K562 (cell line): ENCODE data around the gene ASB2. TPM values are rescaled to one million over a fixed set of nuclear protein-coding genes. Genes with fewer than 3 reads are reported as not detected.

Experiments
- ARID1B ChIP-seq: fragments of 450-650 bp; IDR thresholded peaks from 2 replicates; pipeline ENCODE4 v1.6.1; 2016; ENCODE audit warnings: antibody characterized with exemption, mild to moderate bottlenecking, inconsistent platforms
- THAP7 ChIP-seq: fragments of 250-450 bp; sonication (Bioruptor Pico); IDR thresholded peaks from 2 replicates; pipeline ENCODE4 v1.5.0; 2021
- ZSCAN29 ChIP-seq: fragments of 450-650 bp; IDR thresholded peaks from 2 replicates; pipeline ENCODE4 v1.6.1; 2017
- polyA plus RNA-seq, 8 experiments: library from polyadenylated mRNA; depleted of rRNA in 4 of 8; stranded (reverse) in 5 of 8; unstranded in 3 of 8; fragments of >200 nt; fragmentation: Nextera tagmentation in 2 of 8; fragmentation: Illumina TruSeq in 1 of 8; extraction: Ambion mirVana in 2 of 8; extraction: Trizol in 1 of 8; gene quantifications; 2 replicates each; pipeline versions ENCODE4 v1.2.1 to v1.2.3, GENCODE V29; 2011 to 2014; ENCODE audit warnings: inconsistent platforms in 1 of 8, missing spikeins in 1 of 8
- total RNA-seq, 7 experiments: library from RNA; depleted of rRNA in 6 of 7; stranded (reverse); fragments of >200 nt in 6 of 7; fragmentation: Illumina TruSeq in 2 of 7; extraction: Trizol in 2 of 7; gene quantifications; 2 replicates each; pipeline versions ENCODE4 v1.2.1 to v1.2.3, GENCODE V29; 2011 to 2021; ENCODE audit warnings: low replicate concordance in 1 of 7
- TF ChIP-seq, protein P1 (sequence below), 2 experiments: fragments of 450-650 bp; formaldehyde crosslinking in 1 of 2; IDR thresholded peaks; 2 replicates each; pipeline versions ENCODE4 v1.4.0 to v1.6.1; 2014 to 2020; ENCODE audit warnings: mild to moderate bottlenecking in 2 of 2, borderline replicate concordance in 1 of 2, low read depth in 1 of 2
- TF ChIP-seq, protein P2 (sequence below): fragments of 200-600 bp; sonication (generic); IDR thresholded peaks from one replicate; pipeline ENCODE4 v1.6.1; 2012; ENCODE audit warnings: mild to moderate bottlenecking, low read depth, low read length, inconsistent platforms

The ASB2 gene
- total and polyA plus RNA-seq, 9 of the 15 experiments (the other 6 are each of a cell fraction or from before 2014, with no cell fraction given): not detected

DNA sequence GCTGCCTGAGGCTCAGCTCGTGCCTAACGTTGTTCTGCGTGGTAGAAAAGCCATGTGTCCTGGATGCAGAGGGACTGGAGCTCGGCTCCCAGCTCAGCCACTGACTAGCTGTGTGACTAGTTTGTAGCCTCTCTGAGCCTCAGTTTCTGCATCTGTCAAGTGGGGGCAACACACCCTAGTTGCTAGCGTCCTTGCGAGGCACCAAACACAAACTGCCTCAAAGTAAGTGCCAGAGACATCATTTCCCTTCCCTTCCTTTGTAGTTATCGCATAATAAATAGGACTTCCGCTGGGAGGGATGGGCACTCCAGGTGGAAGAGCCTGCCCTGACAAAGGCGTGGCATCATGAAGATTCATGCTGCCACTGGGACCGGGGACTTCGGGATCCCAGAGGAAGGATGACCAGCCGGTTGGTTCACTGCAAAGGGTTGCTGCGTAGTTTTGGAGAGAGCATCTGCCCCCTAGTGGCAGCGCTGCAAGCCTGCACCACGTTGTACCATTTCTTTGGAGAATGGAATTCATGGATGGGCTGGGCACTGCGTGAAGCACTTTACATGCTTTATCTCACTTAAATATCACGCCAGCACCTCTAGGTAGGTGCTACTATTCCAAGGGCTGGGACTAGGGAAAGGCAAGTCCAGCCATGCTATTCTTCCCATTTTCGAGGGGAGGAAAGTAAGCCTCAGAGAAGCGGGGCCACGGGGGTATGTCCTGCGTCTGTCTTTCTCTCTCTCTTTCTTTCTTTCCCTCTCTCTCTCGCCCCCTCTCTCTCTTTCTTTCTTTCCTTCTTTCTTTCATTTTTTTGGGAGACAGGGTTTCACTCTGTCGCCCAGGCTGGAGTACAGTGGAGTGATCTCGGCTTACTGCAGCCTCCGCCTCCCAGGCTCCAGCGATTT, 25.4 kb upstream of the ASB2 start (continued):
- TF ChIP-seq, protein P1, sequence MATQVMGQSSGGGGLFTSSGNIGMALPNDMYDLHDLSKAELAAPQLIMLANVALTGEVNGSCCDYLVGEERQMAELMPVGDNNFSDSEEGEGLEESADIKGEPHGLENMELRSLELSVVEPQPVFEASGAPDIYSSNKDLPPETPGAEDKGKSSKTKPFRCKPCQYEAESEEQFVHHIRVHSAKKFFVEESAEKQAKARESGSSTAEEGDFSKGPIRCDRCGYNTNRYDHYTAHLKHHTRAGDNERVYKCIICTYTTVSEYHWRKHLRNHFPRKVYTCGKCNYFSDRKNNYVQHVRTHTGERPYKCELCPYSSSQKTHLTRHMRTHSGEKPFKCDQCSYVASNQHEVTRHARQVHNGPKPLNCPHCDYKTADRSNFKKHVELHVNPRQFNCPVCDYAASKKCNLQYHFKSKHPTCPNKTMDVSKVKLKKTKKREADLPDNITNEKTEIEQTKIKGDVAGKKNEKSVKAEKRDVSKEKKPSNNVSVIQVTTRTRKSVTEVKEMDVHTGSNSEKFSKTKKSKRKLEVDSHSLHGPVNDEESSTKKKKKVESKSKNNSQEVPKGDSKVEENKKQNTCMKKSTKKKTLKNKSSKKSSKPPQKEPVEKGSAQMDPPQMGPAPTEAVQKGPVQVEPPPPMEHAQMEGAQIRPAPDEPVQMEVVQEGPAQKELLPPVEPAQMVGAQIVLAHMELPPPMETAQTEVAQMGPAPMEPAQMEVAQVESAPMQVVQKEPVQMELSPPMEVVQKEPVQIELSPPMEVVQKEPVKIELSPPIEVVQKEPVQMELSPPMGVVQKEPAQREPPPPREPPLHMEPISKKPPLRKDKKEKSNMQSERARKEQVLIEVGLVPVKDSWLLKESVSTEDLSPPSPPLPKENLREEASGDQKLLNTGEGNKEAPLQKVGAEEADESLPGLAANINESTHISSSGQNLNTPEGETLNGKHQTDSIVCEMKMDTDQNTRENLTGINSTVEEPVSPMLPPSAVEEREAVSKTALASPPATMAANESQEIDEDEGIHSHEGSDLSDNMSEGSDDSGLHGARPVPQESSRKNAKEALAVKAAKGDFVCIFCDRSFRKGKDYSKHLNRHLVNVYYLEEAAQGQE (IDR thresholded peaks at IDR 0.05; ENCODE audit: borderline replicate concordance): peak; percentile 40; the same call in 1 of the 2 replicates
- TF ChIP-seq, protein P1 (CRISPR knock-in tag; IDR thresholded peaks at IDR 0.05; ENCODE audit: low read depth): no peak
- TF ChIP-seq THAP7 (CRISPR knock-in tag) (no peak), ZSCAN29 (no peak), ARID1B (no peak)
- TF ChIP-seq, protein P2, sequence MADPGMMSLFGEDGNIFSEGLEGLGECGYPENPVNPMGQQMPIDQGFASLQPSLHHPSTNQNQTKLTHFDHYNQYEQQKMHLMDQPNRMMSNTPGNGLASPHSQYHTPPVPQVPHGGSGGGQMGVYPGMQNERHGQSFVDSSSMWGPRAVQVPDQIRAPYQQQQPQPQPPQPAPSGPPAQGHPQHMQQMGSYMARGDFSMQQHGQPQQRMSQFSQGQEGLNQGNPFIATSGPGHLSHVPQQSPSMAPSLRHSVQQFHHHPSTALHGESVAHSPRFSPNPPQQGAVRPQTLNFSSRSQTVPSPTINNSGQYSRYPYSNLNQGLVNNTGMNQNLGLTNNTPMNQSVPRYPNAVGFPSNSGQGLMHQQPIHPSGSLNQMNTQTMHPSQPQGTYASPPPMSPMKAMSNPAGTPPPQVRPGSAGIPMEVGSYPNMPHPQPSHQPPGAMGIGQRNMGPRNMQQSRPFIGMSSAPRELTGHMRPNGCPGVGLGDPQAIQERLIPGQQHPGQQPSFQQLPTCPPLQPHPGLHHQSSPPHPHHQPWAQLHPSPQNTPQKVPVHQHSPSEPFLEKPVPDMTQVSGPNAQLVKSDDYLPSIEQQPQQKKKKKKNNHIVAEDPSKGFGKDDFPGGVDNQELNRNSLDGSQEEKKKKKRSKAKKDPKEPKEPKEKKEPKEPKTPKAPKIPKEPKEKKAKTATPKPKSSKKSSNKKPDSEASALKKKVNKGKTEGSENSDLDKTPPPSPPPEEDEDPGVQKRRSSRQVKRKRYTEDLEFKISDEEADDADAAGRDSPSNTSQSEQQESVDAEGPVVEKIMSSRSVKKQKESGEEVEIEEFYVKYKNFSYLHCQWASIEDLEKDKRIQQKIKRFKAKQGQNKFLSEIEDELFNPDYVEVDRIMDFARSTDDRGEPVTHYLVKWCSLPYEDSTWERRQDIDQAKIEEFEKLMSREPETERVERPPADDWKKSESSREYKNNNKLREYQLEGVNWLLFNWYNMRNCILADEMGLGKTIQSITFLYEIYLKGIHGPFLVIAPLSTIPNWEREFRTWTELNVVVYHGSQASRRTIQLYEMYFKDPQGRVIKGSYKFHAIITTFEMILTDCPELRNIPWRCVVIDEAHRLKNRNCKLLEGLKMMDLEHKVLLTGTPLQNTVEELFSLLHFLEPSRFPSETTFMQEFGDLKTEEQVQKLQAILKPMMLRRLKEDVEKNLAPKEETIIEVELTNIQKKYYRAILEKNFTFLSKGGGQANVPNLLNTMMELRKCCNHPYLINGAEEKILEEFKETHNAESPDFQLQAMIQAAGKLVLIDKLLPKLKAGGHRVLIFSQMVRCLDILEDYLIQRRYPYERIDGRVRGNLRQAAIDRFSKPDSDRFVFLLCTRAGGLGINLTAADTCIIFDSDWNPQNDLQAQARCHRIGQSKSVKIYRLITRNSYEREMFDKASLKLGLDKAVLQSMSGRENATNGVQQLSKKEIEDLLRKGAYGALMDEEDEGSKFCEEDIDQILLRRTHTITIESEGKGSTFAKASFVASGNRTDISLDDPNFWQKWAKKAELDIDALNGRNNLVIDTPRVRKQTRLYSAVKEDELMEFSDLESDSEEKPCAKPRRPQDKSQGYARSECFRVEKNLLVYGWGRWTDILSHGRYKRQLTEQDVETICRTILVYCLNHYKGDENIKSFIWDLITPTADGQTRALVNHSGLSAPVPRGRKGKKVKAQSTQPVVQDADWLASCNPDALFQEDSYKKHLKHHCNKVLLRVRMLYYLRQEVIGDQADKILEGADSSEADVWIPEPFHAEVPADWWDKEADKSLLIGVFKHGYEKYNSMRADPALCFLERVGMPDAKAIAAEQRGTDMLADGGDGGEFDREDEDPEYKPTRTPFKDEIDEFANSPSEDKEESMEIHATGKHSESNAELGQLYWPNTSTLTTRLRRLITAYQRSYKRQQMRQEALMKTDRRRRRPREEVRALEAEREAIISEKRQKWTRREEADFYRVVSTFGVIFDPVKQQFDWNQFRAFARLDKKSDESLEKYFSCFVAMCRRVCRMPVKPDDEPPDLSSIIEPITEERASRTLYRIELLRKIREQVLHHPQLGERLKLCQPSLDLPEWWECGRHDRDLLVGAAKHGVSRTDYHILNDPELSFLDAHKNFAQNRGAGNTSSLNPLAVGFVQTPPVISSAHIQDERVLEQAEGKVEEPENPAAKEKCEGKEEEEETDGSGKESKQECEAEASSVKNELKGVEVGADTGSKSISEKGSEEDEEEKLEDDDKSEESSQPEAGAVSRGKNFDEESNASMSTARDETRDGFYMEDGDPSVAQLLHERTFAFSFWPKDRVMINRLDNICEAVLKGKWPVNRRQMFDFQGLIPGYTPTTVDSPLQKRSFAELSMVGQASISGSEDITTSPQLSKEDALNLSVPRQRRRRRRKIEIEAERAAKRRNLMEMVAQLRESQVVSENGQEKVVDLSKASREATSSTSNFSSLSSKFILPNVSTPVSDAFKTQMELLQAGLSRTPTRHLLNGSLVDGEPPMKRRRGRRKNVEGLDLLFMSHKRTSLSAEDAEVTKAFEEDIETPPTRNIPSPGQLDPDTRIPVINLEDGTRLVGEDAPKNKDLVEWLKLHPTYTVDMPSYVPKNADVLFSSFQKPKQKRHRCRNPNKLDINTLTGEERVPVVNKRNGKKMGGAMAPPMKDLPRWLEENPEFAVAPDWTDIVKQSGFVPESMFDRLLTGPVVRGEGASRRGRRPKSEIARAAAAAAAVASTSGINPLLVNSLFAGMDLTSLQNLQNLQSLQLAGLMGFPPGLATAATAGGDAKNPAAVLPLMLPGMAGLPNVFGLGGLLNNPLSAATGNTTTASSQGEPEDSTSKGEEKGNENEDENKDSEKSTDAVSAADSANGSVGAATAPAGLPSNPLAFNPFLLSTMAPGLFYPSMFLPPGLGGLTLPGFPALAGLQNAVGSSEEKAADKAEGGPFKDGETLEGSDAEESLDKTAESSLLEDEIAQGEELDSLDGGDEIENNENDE: no peak
